SK-N-SH (cell line): ENCODE data around the gene MYLK. TPM values are rescaled to one million over a fixed set of nuclear protein-coding genes. Genes with fewer than 3 reads are reported as not detected.
A peak's percentile ranks its signal among the peaks of the same experiment; 100 is the strongest.

Experiments
- CTCF ChIA-PET: fragments of 300-600, 350-600 bp; formaldehyde crosslinking; extraction: SDS; loops from one replicate; lab custom pipeline; 2021; lab: Yijun Ruan, JAX
- POLR2A ChIA-PET: fragments of 350-600 bp; sonication (Branson Sonifier 250); formaldehyde crosslinking; extraction: SDS; loops from one replicate; lab custom pipeline; 2020; ENCODE audit warnings: antibody characterized with exemption, inconsistent platforms; lab: Yijun Ruan, JAX
- DNase-seq: peaks from one replicate; pipeline ENCODE4 v3.0.0; 2012
- H2AFZ ChIP-seq: fragments of 200-600 bp; sonication (generic); 2 replicates; pipeline ENCODE4 v1.8.1; 2016; ENCODE audit warnings: antibody characterized with exemption, mild to moderate bottlenecking, low read depth
- H3F3A ChIP-seq: fragments of 200-600 bp; sonication (generic); replicated peaks from 2 replicates; pipeline ENCODE3; 2016; ENCODE audit warnings: antibody characterized with exemption, mild to moderate bottlenecking; ENCODE audit not compliant: insufficient read depth
- H3K27ac ChIP-seq, 2 experiments: fragments of 200-500 bp in 1 of 2; fragments of 200-600 bp in 1 of 2; sonication (Bioruptor generic) in 1 of 2; sonication (generic), shearing (Covaris generic) in 1 of 2; 2 replicates each; pipeline versions ENCODE4 v1.5.1 to v1.6.1; 2014 to 2016; ENCODE audit warnings: low read depth in 2 of 2, inconsistent platforms in 1 of 2, low read length in 1 of 2, mild to moderate bottlenecking in 1 of 2, mixed read lengths in 1 of 2
- H3K27me3 ChIP-seq: fragments of 200-600 bp; sonication (generic), shearing (Covaris generic); 2 replicates; pipeline ENCODE4 v1.6.1; 2016; ENCODE audit warnings: mixed run types; ENCODE audit not compliant: insufficient read depth
- H3K36me3 ChIP-seq, 2 experiments: fragments of 200-500 bp in 1 of 2; fragments of 200-600 bp in 1 of 2; sonication (Bioruptor generic) in 1 of 2; sonication (generic) in 1 of 2; replicated peaks in 1 of 2; 2 replicates each; pipeline versions ENCODE3 to v1.5.1; 2014 to 2016; ENCODE audit warnings: low read length in 1 of 2, mild to moderate bottlenecking in 1 of 2; ENCODE audit not compliant: insufficient read depth in 2 of 2, control insufficient read depth in 1 of 2
- H3K4me1 ChIP-seq, 2 experiments: fragments of 200-500 bp in 1 of 2; fragments of 200-600 bp in 1 of 2; sonication (Bioruptor generic) in 1 of 2; sonication (generic), shearing (Covaris generic) in 1 of 2; 2 replicates each; pipeline versions ENCODE4 v1.5.1 to v1.6.1; 2014 to 2016; ENCODE audit warnings: low read depth in 1 of 2, low read length in 1 of 2, mixed run types in 1 of 2; ENCODE audit not compliant: insufficient read depth in 2 of 2, control insufficient read depth in 1 of 2
- H3K4me2 ChIP-seq: fragments of 200-600 bp; sonication (generic), shearing (Covaris generic); 2 replicates; pipeline ENCODE4 v1.6.1; 2017; ENCODE audit warnings: mixed run types
- H3K4me3 ChIP-seq, 2 experiments: fragments of 200-500 bp in 1 of 2; fragments of 200-600 bp in 1 of 2; sonication (Bioruptor generic) in 1 of 2; sonication (generic), shearing (Covaris generic) in 1 of 2; 2 replicates each; pipeline versions ENCODE4 v1.5.1 to v1.8.1; 2014 to 2016; ENCODE audit warnings: low read depth in 2 of 2, inconsistent platforms in 1 of 2, low read length in 1 of 2, mild to moderate bottlenecking in 1 of 2, mixed read lengths in 1 of 2, moderate library complexity in 1 of 2
- H3K79me2 ChIP-seq: fragments of 200-600 bp; sonication (generic); 2 replicates; pipeline ENCODE4 v1.8.1; 2017; ENCODE audit warnings: mild to moderate bottlenecking; ENCODE audit not compliant: insufficient read depth
- H3K9ac ChIP-seq: fragments of 200-600 bp; sonication (generic); 2 replicates; pipeline ENCODE4 v1.6.1; 2017; ENCODE audit warnings: mixed run types
- H3K9me2 ChIP-seq: fragments of 200-600 bp; sonication (generic); 2 replicates; pipeline ENCODE4 v1.6.1; 2017; ENCODE audit warnings: mixed run types
- H3K9me3 ChIP-seq: fragments of 200-600 bp; sonication (generic); 2 replicates; pipeline ENCODE4 v1.6.1; 2017; ENCODE audit warnings: mixed run types, mild to moderate bottlenecking, moderate library complexity
- H4K20me1 ChIP-seq: fragments of 200-600 bp; sonication (generic); 2 replicates; pipeline ENCODE4 v1.6.1; 2017; ENCODE audit warnings: mild to moderate bottlenecking, mixed run types; ENCODE audit not compliant: insufficient read depth
- CHD2 ChIP-seq: fragments of 150-350 bp; IDR thresholded peaks from 2 replicates; pipeline ENCODE4 v1.6.1; 2018; ENCODE audit warnings: low read length; ENCODE audit not compliant: partially characterized antibody
- FOSL2 ChIP-seq: IDR thresholded peaks from 2 replicates; pipeline ENCODE4 v1.4.0; 2012; ENCODE audit warnings: low read depth, mild to moderate bottlenecking, moderate library complexity, borderline replicate concordance
- GABPA ChIP-seq: IDR thresholded peaks from 2 replicates; pipeline ENCODE4 v1.4.0; 2012; ENCODE audit warnings: low read depth, mild to moderate bottlenecking
- NRF1 ChIP-seq: IDR thresholded peaks from 2 replicates; pipeline ENCODE4 v1.6.1; 2012; ENCODE audit warnings: low read depth, mild to moderate bottlenecking, low read length
- POLR2AphosphoS5 ChIP-seq: IDR thresholded peaks from 2 replicates; pipeline ENCODE4 v1.6.1; 2012; ENCODE audit warnings: low read depth, low read length
- RXRA ChIP-seq: IDR thresholded peaks from 2 replicates; pipeline ENCODE4 v1.4.0; 2012; ENCODE audit warnings: low read depth, mild to moderate bottlenecking, borderline replicate concordance
- TEAD4 ChIP-seq: IDR thresholded peaks from 2 replicates; pipeline ENCODE4 v1.4.0; 2012; ENCODE audit warnings: mild to moderate bottlenecking, borderline replicate concordance; ENCODE audit not compliant: insufficient read depth
- WGBS: methylation state at CpG from one replicate; pipeline ENCODE4 v1.1.6; 2017; ENCODE audit warnings: low lambda C conversion rate; 5-methylcytosine and 5-hydroxymethylcytosine counted together
- polyA plus RNA-seq, 3 experiments: library from polyadenylated mRNA; depleted of rRNA; stranded (reverse); fragments of >200 nt; gene quantifications; 2 replicates each; pipeline ENCODE4 v1.2.3, GENCODE V29; 2012
- TF ChIP-seq, protein P1 (sequence below): fragments of 200-600 bp; sonication (generic); IDR thresholded peaks from 2 replicates; pipeline ENCODE4 v1.6.1; 2017; ENCODE audit warnings: antibody characterized with exemption, mild to moderate bottlenecking, moderate library complexity
- TF ChIP-seq, protein P2 (sequence below): IDR thresholded peaks from 2 replicates; pipeline ENCODE4 v1.6.1; 2012; ENCODE audit warnings: mild to moderate bottlenecking, low read depth, low read length, moderate library complexity
- TF ChIP-seq, protein P3 (sequence below): IDR thresholded peaks from 2 replicates; pipeline ENCODE4 v1.4.0; 2012; ENCODE audit warnings: low read depth, borderline replicate concordance
- TF ChIP-seq, protein P4 (sequence below): fragments of 150-350 bp; IDR thresholded peaks from 2 replicates; pipeline ENCODE4 v1.6.1; 2016; ENCODE audit warnings: mild to moderate bottlenecking, low read depth, low read length
- TF ChIP-seq, protein P5 (sequence below): IDR thresholded peaks from 2 replicates; pipeline ENCODE4 v1.4.0; 2012; ENCODE audit warnings: low read depth, borderline replicate concordance
- TF ChIP-seq, protein P6 (sequence below): IDR thresholded peaks from 2 replicates; pipeline ENCODE4 v1.4.0; 2012; ENCODE audit warnings: low read depth
- TF ChIP-seq, protein P7 (sequence below): fragments of 150-350 bp; IDR thresholded peaks from 2 replicates; pipeline ENCODE4 v1.6.1; 2017; ENCODE audit warnings: antibody characterized with exemption, low read length, low read depth, borderline replicate concordance

MYLK gene
- polyA plus RNA-seq, 1 of the 3 experiments (the other 2 are of a cell fraction), result 272 TPM

DNA sequence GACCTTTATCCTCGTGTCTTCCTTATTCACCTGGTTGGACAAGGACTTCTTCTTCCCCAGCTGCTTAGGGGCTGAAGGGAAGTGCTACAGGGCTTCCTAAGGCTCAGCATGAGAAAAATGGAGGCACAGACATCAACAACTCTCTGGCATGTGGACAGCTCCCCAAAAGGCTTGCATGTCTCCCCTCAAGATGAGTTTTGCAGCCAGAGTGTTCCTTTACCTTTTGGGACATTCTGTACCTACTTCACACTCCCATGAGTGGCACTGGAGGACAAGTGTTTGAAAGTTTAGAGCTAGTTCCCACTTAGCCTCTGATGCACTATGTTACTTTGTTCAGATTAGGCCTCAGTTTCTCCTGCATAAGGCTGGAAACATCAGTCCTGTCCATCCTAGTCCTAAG lies 222.2 kb downstream of the MYLK start:
- Histone ChIP-seq H3K9me3 (no peaks in the 10 kb centered on the region), H3K4me3 (no peak overlapping the region), H3K4me1 (peaks cover 33 to 38% of the 10 kb centered on the region in 2 experiments), H3K27ac (peak overlapping the region; percentile 73 to 80; a peak in 3 of 4 replicates), H3K27me3 (no peaks in the 10 kb centered on the region), H3K4me2 (peak overlapping the region; percentile 47; the same call in 1 of the 2 replicates), H4K20me1 (no peaks in the 10 kb centered on the region), H3K9ac (no peak overlapping the region), H3K36me3 (peaks cover 69 to 78% of the 10 kb centered on the region in 2 experiments), H2AFZ (no peak overlapping the region), H3K79me2 (peaks cover 10% of the 10 kb centered on the region; the same call in 1 of the 2 replicates), H3K9me2 (no peaks in the 10 kb centered on the region), H3F3A (peaks cover 31% of the 10 kb centered on the region)
- DNase-seq, result no peak
- CTCF ChIA-PET, result interaction anchor here (1.6 to 3.6 kb wide), 5 partner anchors 9 to 61 kb away, joined by 3 to 28 read pairs (median 8); no protein-coding TSS in a partner anchor
- 80% methylated on average over 1 of the region's 1 CpG for WGBS
- TF ChIP-seq FOSL2 (no peak), RXRA (no peak)
- TF ChIP-seq, protein P1, sequence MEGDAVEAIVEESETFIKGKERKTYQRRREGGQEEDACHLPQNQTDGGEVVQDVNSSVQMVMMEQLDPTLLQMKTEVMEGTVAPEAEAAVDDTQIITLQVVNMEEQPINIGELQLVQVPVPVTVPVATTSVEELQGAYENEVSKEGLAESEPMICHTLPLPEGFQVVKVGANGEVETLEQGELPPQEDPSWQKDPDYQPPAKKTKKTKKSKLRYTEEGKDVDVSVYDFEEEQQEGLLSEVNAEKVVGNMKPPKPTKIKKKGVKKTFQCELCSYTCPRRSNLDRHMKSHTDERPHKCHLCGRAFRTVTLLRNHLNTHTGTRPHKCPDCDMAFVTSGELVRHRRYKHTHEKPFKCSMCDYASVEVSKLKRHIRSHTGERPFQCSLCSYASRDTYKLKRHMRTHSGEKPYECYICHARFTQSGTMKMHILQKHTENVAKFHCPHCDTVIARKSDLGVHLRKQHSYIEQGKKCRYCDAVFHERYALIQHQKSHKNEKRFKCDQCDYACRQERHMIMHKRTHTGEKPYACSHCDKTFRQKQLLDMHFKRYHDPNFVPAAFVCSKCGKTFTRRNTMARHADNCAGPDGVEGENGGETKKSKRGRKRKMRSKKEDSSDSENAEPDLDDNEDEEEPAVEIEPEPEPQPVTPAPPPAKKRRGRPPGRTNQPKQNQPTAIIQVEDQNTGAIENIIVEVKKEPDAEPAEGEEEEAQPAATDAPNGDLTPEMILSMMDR, result no peak
- POLR2A ChIA-PET, result no interaction called here

DNA sequence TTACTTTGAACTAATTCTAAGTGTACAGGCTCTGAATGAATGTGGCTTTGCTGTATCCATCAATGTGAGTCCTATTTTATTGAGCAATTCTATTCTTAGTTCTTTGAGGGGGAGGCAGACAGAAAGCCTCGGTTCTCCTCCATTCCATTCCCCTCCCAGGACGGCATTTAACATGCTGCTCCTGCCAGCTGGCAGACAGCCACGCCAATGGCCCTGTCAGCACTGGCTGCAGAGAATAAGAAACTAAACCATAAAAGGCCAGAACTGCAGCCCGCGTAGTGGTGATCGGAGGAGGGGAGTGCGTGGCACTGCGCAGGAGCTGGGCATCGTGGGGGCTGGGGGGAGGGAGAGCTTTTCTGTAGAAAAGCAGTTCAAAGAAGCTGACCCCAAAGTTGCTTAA lies 223.2 kb downstream of the MYLK start:
- Histone ChIP-seq H4K20me1 (no peaks in the 10 kb centered on the region), H3K4me1 (peaks cover 33 to 38% of the 10 kb centered on the region in 2 experiments), H3K4me3 (no peak overlapping the region), H3F3A (peaks cover 31% of the 10 kb centered on the region), H2AFZ (no peak overlapping the region), H3K36me3 (peaks cover 69 to 78% of the 10 kb centered on the region in 2 experiments), H3K27me3 (no peaks in the 10 kb centered on the region), H3K9ac (no peak overlapping the region), H3K9me3 (no peaks in the 10 kb centered on the region), H3K79me2 (peaks cover 10% of the 10 kb centered on the region; the same call in 1 of the 2 replicates), H3K9me2 (no peaks in the 10 kb centered on the region), H3K4me2 (peak overlapping the region; percentile 47; the same call in 1 of the 2 replicates), H3K27ac (peak overlapping the region; percentile 73 to 80)
- WGBS, result 19% methylated on average over 9 of the region's 9 CpGs
- ChIA-PET CTCF (interaction anchor here (0.9 to 3.6 kb wide), 11 partner anchors 8 to 898 kb away, joined by 3 to 28 read pairs (median 5); no protein-coding TSS in a partner anchor), POLR2A (no interaction called here)
- peak; percentile 75 for DNase-seq
- TF ChIP-seq, protein P2, sequence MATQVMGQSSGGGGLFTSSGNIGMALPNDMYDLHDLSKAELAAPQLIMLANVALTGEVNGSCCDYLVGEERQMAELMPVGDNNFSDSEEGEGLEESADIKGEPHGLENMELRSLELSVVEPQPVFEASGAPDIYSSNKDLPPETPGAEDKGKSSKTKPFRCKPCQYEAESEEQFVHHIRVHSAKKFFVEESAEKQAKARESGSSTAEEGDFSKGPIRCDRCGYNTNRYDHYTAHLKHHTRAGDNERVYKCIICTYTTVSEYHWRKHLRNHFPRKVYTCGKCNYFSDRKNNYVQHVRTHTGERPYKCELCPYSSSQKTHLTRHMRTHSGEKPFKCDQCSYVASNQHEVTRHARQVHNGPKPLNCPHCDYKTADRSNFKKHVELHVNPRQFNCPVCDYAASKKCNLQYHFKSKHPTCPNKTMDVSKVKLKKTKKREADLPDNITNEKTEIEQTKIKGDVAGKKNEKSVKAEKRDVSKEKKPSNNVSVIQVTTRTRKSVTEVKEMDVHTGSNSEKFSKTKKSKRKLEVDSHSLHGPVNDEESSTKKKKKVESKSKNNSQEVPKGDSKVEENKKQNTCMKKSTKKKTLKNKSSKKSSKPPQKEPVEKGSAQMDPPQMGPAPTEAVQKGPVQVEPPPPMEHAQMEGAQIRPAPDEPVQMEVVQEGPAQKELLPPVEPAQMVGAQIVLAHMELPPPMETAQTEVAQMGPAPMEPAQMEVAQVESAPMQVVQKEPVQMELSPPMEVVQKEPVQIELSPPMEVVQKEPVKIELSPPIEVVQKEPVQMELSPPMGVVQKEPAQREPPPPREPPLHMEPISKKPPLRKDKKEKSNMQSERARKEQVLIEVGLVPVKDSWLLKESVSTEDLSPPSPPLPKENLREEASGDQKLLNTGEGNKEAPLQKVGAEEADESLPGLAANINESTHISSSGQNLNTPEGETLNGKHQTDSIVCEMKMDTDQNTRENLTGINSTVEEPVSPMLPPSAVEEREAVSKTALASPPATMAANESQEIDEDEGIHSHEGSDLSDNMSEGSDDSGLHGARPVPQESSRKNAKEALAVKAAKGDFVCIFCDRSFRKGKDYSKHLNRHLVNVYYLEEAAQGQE, result peak; percentile 39; the same call in 1 of the 2 replicates
- TF ChIP-seq, protein P3, sequence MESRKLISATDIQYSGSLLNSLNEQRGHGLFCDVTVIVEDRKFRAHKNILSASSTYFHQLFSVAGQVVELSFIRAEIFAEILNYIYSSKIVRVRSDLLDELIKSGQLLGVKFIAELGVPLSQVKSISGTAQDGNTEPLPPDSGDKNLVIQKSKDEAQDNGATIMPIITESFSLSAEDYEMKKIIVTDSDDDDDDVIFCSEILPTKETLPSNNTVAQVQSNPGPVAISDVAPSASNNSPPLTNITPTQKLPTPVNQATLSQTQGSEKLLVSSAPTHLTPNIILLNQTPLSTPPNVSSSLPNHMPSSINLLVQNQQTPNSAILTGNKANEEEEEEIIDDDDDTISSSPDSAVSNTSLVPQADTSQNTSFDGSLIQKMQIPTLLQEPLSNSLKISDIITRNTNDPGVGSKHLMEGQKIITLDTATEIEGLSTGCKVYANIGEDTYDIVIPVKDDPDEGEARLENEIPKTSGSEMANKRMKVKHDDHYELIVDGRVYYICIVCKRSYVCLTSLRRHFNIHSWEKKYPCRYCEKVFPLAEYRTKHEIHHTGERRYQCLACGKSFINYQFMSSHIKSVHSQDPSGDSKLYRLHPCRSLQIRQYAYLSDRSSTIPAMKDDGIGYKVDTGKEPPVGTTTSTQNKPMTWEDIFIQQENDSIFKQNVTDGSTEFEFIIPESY, result no peak
- peak; percentile 65 for TF ChIP-seq NRF1
- TF ChIP-seq GABPA, result no peak
- TF ChIP-seq CHD2, result peak; percentile 73
- no peak for TF ChIP-seq RXRA
- TF ChIP-seq POLR2AphosphoS5, result no peak; the same call in 1 of the 2 replicates
- 0 out of 2 replicates have a peak, but pooled peaks have one; percentile 23 for TF ChIP-seq TEAD4
- TF ChIP-seq, protein P4, sequence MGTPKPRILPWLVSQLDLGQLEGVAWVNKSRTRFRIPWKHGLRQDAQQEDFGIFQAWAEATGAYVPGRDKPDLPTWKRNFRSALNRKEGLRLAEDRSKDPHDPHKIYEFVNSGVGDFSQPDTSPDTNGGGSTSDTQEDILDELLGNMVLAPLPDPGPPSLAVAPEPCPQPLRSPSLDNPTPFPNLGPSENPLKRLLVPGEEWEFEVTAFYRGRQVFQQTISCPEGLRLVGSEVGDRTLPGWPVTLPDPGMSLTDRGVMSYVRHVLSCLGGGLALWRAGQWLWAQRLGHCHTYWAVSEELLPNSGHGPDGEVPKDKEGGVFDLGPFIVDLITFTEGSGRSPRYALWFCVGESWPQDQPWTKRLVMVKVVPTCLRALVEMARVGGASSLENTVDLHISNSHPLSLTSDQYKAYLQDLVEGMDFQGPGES, result no peak
- TF ChIP-seq, protein P5, sequence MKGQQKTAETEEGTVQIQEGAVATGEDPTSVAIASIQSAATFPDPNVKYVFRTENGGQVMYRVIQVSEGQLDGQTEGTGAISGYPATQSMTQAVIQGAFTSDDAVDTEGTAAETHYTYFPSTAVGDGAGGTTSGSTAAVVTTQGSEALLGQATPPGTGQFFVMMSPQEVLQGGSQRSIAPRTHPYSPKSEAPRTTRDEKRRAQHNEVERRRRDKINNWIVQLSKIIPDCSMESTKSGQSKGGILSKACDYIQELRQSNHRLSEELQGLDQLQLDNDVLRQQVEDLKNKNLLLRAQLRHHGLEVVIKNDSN, result no peak
- TF ChIP-seq, protein P6, sequence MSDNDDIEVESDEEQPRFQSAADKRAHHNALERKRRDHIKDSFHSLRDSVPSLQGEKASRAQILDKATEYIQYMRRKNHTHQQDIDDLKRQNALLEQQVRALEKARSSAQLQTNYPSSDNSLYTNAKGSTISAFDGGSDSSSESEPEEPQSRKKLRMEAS, result peak; percentile 83
- TF ChIP-seq, protein P7, sequence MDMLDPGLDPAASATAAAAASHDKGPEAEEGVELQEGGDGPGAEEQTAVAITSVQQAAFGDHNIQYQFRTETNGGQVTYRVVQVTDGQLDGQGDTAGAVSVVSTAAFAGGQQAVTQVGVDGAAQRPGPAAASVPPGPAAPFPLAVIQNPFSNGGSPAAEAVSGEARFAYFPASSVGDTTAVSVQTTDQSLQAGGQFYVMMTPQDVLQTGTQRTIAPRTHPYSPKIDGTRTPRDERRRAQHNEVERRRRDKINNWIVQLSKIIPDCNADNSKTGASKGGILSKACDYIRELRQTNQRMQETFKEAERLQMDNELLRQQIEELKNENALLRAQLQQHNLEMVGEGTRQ, result no peak
